Ovary (tissue), 9 donors: ENCODE data around the gene NAA80. TPM values are rescaled to one million over a fixed set of nuclear protein-coding genes. Genes with fewer than 3 reads are reported as not detected.
"Not testable (repeated sequence)": the region's sequence is repeated elsewhere in the genome, so short reads cannot be mapped to it uniquely, and the experiment has no call there.

Experiments
- DNase-seq, 5 donors: peaks; one replicate each; pipeline ENCODE4 v3.0.0-alpha.2; 2019 to 2020
- H3K27ac ChIP-seq, 2 donors: fragments of 200-600 bp; one replicate each; pipeline versions ENCODE4 v1.5.1 to v1.8.0; 2019 to 2022
- H3K27me3 ChIP-seq: fragments of 200-600 bp; one replicate; pipeline ENCODE4 v1.8.0; 2022
- H3K36me3 ChIP-seq: fragments of 200-600 bp; sonication (generic); one replicate; pipeline ENCODE4 v1.5.1; 2019
- H3K4me1 ChIP-seq: one replicate; pipeline ENCODE4 v1.8.1; 2013; ENCODE audit warnings: mild to moderate bottlenecking, moderate library complexity; ENCODE audit not compliant: insufficient read depth
- H3K4me3 ChIP-seq: fragments of 200-600 bp; sonication (generic); one replicate; pipeline ENCODE4 v1.5.1; 2017
- H3K9me3 ChIP-seq, 2 donors: fragments of 200-600 bp in 1 of 2; sonication (generic) in 1 of 2; one replicate each; pipeline versions ENCODE4 v1.5.1 to v1.8.1; 2013 to 2019; ENCODE audit warnings: mild to moderate bottlenecking in 1 of 2, moderate library complexity in 1 of 2
- EP300 ChIP-seq: sonication (generic); formaldehyde crosslinking; IDR thresholded peaks from one replicate; pipeline ENCODE4 v1.6.1; 2017; ENCODE audit warnings: antibody characterized with exemption
- POLR2A ChIP-seq: fragments of 450-650 bp; IDR thresholded peaks from one replicate; pipeline ENCODE4 v1.6.1; 2017; ENCODE audit warnings: antibody characterized with exemption, mild to moderate bottlenecking, moderate library complexity
- WGBS, 3 donors: extraction: QIAGEN DNeasy Blood & Tissue Kit in 1 of 3; methylation state at CpG; one replicate each; pipeline versions ENCODE4 v1.1.5 to v1.1.7; 2013 to 2017; 5-methylcytosine and 5-hydroxymethylcytosine counted together
- intact Hi-C, 4 donors: fragments of 100-400 bp; cut with DNase I; formaldehyde crosslinking; loops; one replicate each; pipeline versions ENCODE4 v1.11.0 to v1.15.1; 2022 to 2023
- polyA plus RNA-seq, 2 donors: library from polyadenylated mRNA; stranded (reverse); fragments of 200-250 nt in 1 of 2; fragments of 350-450 nt in 1 of 2; fragmentation: Illumina TruSeq in 1 of 2; extraction: RNeasy Lipid Tissue Mini Kit (QIAGEN cat#74804) in 1 of 2; gene quantifications; one replicate each; pipeline ENCODE4 v1.2.3, GENCODE V29; 2013 to 2014
- total RNA-seq, 7 donors: library from RNA; depleted of rRNA in 2 of 7; stranded (reverse); fragments of >200 nt in 2 of 7; fragmentation: NEBNext Ultra II Directional in 3 of 7; extraction: Animal tissue kit (Norgen Biotek cat#: 25700) in 3 of 7; gene quantifications; one replicate each; pipeline versions ENCODE4 v1.1.0 to v1.2.4, GENCODE V29; 2016 to 2023
- TF ChIP-seq, protein P1 (sequence below), 3 donors: fragments of 450-650 bp in 2 of 3; fragments of 200-600 bp in 1 of 3; IDR thresholded peaks; one replicate each; pipeline versions ENCODE4 v1.5.1 to v1.8.0; 2016 to 2022; ENCODE audit warnings: antibody characterized with exemption in 3 of 3, mild to moderate bottlenecking in 1 of 3
- donor health status: DM: no; HTN: no; CAD: no; lungs with moderate emphysema.
- donor health status: DM: no; HTN: no; CAD: no.
- donor health status: Bipolar disorder and iron deficiency.
- donor health status: DM: yes; HTN: yes; CAD: no.
- donor health status: DM: no; HTN: no; CAD: no.
- donor health status: DM: yes; HTN: yes; CAD: no.

NAA80 gene
- total and polyA plus RNA-seq, 9 donors: 2.6 to 15.7 (median 11.5) TPM

DNA sequence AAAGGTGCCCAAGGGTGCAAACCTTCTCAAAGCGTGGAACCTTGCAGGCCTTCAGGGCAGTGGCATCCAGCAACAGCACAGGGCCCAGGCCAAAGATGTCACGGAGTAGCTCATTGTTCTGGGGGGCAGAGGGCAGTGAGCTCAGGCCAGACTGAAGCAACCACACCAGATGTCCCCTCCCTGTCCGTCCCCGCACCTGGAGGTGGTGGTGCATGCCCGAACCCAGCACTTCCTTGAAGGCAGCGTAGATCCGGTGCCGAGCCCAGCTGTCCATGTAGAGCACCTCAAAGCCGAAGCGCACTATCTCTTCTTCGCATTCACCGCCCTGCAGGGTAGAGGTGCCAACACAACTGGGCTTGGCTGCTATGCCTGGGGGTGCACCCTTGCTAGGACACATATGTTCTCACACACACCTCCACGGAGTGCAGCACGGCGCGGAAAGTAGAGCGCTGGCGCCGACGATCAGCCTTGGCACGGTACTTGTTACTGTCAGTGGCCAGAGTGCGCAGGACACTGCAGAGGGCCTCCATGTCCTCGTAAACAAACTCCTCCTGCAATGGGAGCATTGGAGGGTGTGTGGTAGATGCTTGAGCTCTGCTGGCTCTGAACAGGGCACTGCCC lies 10.7 kb downstream of the NAA80 start:
- WGBS, 3 donors: 90 to 93% (median 92%) methylated on average over 23 of the region's 23 CpGs
- Histone ChIP-seq H3K9me3 (no peaks in the 10 kb centered on the region), H3K4me3 (no peak overlapping the region), H3K27ac (no peak overlapping the region), H3K36me3 (no peaks in the 10 kb centered on the region), H3K27me3 (no peaks in the 10 kb centered on the region), H3K4me1 (peaks cover 6% of the 10 kb centered on the region)
- DNase-seq: no peak
- intact Hi-C loops: no loop called here
- TF ChIP-seq POLR2A (no peak), EP300 (no peak)
- TF ChIP-seq, protein P1, sequence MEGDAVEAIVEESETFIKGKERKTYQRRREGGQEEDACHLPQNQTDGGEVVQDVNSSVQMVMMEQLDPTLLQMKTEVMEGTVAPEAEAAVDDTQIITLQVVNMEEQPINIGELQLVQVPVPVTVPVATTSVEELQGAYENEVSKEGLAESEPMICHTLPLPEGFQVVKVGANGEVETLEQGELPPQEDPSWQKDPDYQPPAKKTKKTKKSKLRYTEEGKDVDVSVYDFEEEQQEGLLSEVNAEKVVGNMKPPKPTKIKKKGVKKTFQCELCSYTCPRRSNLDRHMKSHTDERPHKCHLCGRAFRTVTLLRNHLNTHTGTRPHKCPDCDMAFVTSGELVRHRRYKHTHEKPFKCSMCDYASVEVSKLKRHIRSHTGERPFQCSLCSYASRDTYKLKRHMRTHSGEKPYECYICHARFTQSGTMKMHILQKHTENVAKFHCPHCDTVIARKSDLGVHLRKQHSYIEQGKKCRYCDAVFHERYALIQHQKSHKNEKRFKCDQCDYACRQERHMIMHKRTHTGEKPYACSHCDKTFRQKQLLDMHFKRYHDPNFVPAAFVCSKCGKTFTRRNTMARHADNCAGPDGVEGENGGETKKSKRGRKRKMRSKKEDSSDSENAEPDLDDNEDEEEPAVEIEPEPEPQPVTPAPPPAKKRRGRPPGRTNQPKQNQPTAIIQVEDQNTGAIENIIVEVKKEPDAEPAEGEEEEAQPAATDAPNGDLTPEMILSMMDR (IDR thresholded peaks at IDR 0.05): no peak

DNA sequence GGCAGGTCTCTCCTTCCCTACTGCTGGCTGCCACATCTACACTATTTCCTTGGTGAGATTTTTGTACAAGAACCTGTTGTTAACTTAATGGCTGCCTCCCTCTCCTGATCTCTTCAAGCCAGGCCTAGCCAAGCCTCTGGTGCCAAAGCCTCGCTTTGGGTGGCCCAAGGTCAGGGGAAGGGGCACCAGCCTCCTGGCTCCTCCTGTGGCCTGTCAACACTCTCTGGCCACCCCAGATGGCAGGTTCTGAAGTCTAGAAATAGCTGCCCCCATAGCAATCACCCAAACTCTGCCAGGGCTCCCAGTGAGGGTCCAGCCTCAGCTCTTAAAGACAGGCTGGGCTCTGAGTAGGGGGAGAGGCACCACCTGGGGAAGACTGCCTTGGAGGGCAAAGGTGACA lies 11.9 kb downstream of the NAA80 start:
- 67 to 84% (median 83%) methylated on average over 1 of the region's 1 CpG for WGBS, 3 donors
- TF ChIP-seq, protein P1 (IDR thresholded peaks at IDR 0.05): no peak
- TF ChIP-seq EP300 (no peak), POLR2A (no peak)
- Histone ChIP-seq H3K9me3 (no peaks in the 10 kb centered on the region), H3K36me3 (no peaks in the 10 kb centered on the region), H3K4me3 (no peak overlapping the region), H3K27me3 (no peaks in the 10 kb centered on the region), H3K4me1 (peaks cover 3% of the 10 kb centered on the region), H3K27ac (no peak overlapping the region)
- DNase-seq: no peak
- intact Hi-C loops: no loop called here

DNA sequence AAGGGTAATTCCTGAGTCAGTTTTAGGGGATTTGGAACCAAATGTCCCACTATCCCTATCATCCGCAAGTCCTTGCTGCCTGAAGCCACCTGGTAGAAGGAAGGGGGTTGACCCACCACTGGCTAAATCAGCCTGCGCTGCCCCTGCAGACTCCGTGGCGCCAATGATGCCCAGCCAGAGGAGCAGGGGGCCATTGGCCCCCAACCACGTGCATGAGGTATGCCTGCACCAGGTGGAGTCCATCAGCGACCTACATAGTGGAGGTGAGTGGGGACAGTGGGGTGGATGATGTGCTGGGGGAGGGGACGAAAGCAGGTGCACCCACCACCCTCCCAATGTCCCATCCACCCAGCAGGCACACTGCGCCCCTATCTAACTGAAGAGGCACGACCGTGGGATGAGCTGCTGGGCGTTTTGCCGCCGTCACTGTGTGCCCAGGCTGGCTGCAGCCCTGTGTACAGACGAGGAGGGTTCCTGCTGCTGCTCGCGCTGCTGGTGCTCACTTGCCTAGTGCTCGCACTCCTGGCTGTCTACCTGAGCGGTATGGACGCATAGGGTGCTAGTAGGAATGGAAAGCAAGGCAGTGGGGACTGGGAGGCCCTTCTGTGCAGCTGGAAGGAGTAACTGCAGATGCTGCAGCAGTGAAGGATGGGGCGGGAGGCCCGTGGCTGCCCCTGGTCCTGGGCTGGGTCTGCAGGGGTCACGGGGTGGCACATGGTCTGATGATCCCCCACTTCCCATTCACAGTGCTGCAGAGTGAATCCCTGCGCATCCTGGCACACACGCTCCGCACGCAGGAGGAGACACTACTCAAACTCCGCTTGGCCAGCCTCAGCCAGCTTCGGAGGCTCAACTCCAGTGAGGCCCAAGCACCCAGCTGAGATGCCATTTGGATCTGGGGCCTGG lies 12.6 kb downstream of the NAA80 start:
- WGBS, 3 donors: 79 to 80% (median 80%) methylated on average over 23 to 28 of the region's 28 CpGs
- no peaks in the 10 kb centered on the region for H3K36me3 ChIP-seq
- H3K4me1 ChIP-seq: peaks cover 3% of the 10 kb centered on the region
- intact Hi-C loops: no loop called here
- DNase-seq: peak in 1 of 5 donors; percentile 18
- no peaks in the 10 kb centered on the region for H3K27me3 ChIP-seq
- TF ChIP-seq EP300: no peak
- TF ChIP-seq, protein P1 (IDR thresholded peaks at IDR 0.05): no peak
- TF ChIP-seq POLR2A: no peak
- no peaks in the 10 kb centered on the region for H3K9me3 ChIP-seq
- no peak overlapping the region for H3K4me3 ChIP-seq
- no peak overlapping the region for H3K27ac ChIP-seq

DNA sequence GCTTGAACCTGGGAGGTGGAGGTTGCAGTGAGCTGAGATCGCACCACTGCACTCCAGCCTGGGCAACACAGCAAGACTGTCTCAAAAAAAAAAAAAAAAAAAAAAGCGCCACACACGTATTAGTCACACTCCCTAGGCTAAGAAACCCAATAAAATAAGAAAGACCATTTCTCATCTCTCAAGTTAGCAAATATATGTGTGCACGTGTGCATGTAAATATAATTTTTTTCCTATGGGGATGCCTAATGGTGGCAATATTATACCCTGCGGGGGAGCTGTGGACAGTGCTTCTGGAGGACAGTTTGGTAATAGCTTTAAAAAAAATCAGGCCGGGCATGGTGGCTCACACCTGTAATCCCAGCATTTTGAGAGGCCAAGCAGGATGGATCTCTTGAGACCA lies 15.1 kb downstream of the NAA80 start:
- H3K9me3 ChIP-seq, H3K27ac ChIP-seq, H3K27me3 ChIP-seq, H3K4me1 ChIP-seq, DNase-seq, H3K4me3 ChIP-seq, H3K36me3 ChIP-seq: not testable (repeated sequence)
- intact Hi-C loops: loop anchor here in 1 of 4 donors (1.0 kb wide), 1 partner anchor 34 kb away; no protein-coding TSS in a partner anchor
- WGBS, 3 donors: 80 to 84% (median 81%) methylated on average over 6 of the region's 6 CpGs
